NCI-H82 treated with DMSO at 0.1 percent for 48 hours (cell line): Measurements from ENCODE around the gene EPOP.
"Not testable (repeated sequence)": the region's sequence is repeated elsewhere in the genome, so short reads cannot be mapped to it uniquely, and the experiment has no call there.

Experiments
- DNase-seq: peaks from one replicate; lab custom pipeline; 2025; ENCODE audit not compliant: unreplicated experiment; lab: John Stamatoyannopoulos, UW

EPOP gene

GRCh38 chr17:38653230-38653629 lies 21.5 kb downstream of the EPOP start:
- no peak for DNase-seq

GRCh38 chr17:38650653-38651173 lies 24.0 kb downstream of the EPOP start:
- DNase-seq = not testable (repeated sequence)

GRCh38 chr17:38637951-38638350 lies 36.8 kb downstream of the EPOP start:
- no peak for DNase-seq

- DNase-seq = no peak
These were observed 38.7 kb downstream of the EPOP start for GRCh38 chr17:38636054-38636453.

- no peak for DNase-seq
These were observed 42.4 kb downstream of the EPOP start for GRCh38 chr17:38632334-38632733.

- peak; percentile 48 for DNase-seq
These were observed 46.3 kb downstream of the EPOP start for GRCh38 chr17:38628441-38628840.

- no peak for DNase-seq
These were observed 46.8 kb downstream of the EPOP start for GRCh38 chr17:38627957-38628356.

GRCh38 chr17:38626606-38627226 lies 48.0 kb downstream of the EPOP start:
- DNase-seq = not testable (repeated sequence)

- DNase-seq = no peak
These were observed 49.3 kb downstream of the EPOP start for GRCh38 chr17:38625482-38625881.

- DNase-seq = not testable (repeated sequence)
These were observed 49.9 kb downstream of the EPOP start for GRCh38 chr17:38624782-38625355.
